Inferior parietal cortex (tissue), 1 donor: ENCODE results near the gene STAU1.

Experiments
- DNase-seq: peaks from one replicate; pipeline ENCODE4 v3.0.0-alpha.2; 2016; ENCODE audit errors: extremely low spot score

Gene STAU1

GRCh38 chr20:49074521-49074920, 113.6 kb downstream of the STAU1 start:
- DNase-seq, result no peak
